Upper lobe of left lung (tissue), 4 donors: ENCODE measurements around the gene CENPW.

Experiments used
- EP300 ChIP-seq, 4 donors: sonication (generic); formaldehyde crosslinking; IDR thresholded peaks; one replicate each; pipeline ENCODE4 v1.5.1; 2017; ENCODE audit warnings: antibody characterized with exemption in 4 of 4, control low read depth in 2 of 4
- POLR2A ChIP-seq, 4 donors: fragments of 450-650 bp; IDR thresholded peaks; one replicate each; pipeline ENCODE4 v1.5.1; 2016 to 2017; ENCODE audit warnings: antibody characterized with exemption in 4 of 4, mild to moderate bottlenecking in 2 of 4
- POLR2AphosphoS5 ChIP-seq, 2 donors: sonication (generic); formaldehyde crosslinking; IDR thresholded peaks; one replicate each; pipeline ENCODE4 v1.5.1; 2017; ENCODE audit warnings: antibody characterized with exemption in 2 of 2
- TF ChIP-seq, protein P1 (sequence below), 6 experiments: fragments of 450-650 bp in 4 of 6; fragments of 200-600 bp in 2 of 6; sonication (generic) in 2 of 6; IDR thresholded peaks; one replicate each; pipeline ENCODE4 v1.5.1; 2016 to 2019; ENCODE audit warnings: antibody characterized with exemption in 6 of 6

DNA sequence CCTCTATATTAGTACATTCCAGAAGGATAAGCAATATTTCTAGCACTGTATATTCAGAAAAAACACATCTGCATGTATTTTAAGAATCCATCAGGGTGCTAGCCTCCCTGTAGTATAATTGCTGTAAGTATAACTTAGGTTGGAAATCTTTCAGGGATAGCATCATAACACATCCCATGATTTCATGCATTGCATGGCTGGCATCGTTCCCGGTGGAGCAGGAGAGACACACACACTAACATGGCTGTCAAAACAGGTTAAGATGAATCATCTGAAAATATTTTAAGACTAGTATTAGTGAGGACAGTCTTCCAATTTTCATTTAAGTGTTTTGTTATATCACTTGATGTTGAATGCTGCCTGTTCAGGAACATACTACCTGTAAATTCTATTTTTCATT lies 32.1 kb upstream of the CENPW start:
- no peak for TF ChIP-seq POLR2A (IDR thresholded peaks at IDR 0.05)
- no peak for TF ChIP-seq POLR2AphosphoS5 (IDR thresholded peaks at IDR 0.05)
- no peak for TF ChIP-seq EP300 (IDR thresholded peaks at IDR 0.05)
- TF ChIP-seq, protein P1, sequence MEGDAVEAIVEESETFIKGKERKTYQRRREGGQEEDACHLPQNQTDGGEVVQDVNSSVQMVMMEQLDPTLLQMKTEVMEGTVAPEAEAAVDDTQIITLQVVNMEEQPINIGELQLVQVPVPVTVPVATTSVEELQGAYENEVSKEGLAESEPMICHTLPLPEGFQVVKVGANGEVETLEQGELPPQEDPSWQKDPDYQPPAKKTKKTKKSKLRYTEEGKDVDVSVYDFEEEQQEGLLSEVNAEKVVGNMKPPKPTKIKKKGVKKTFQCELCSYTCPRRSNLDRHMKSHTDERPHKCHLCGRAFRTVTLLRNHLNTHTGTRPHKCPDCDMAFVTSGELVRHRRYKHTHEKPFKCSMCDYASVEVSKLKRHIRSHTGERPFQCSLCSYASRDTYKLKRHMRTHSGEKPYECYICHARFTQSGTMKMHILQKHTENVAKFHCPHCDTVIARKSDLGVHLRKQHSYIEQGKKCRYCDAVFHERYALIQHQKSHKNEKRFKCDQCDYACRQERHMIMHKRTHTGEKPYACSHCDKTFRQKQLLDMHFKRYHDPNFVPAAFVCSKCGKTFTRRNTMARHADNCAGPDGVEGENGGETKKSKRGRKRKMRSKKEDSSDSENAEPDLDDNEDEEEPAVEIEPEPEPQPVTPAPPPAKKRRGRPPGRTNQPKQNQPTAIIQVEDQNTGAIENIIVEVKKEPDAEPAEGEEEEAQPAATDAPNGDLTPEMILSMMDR (IDR thresholded peaks at IDR 0.05): no peak
